ENCODE measurements around the gene CRTC3. TPM values are rescaled to one million over a fixed set of nuclear protein-coding genes. Genes with fewer than 3 reads are reported as not detected.
"Not testable (repeated sequence)": the region's sequence is repeated elsewhere in the genome, so short reads cannot be mapped to it uniquely, and the experiment has no call there.

CRTC3 gene
- total RNA-seq, 6 experiments from 2014 or later = 8.4 to 16.2 (median 11.3) TPM

- H3K4me3 ChIP-seq = no peak overlapping the region
- ATAC-seq (no peak), DNase-seq (no peak)
- H3K27me3 ChIP-seq = no peaks in the 10 kb centered on the region
- no peaks in the 10 kb centered on the region for H3K4me1 ChIP-seq
- intact Hi-C loops (cut with DNase I) = no loop called here
- peaks cover 0 to 42% (median 7%) of the 10 kb centered on the region in 4 donors for H3K36me3 ChIP-seq
- no peak overlapping the region for H3K27ac ChIP-seq
- 86% methylated on average over 4 of the region's 4 CpGs for WGBS (ENCODE audit: insufficient coverage, low coverage, low lambda C conversion rate, missing lambda C conversion rate)
- TF ChIP-seq CTCF (IDR thresholded peaks at IDR 0.05) (no peak), POLR2A (IDR thresholded peaks at IDR 0.05) (no peak)
- H3K9me3 ChIP-seq = no peaks in the 10 kb centered on the region
These were observed 27.8 kb upstream of the CRTC3 start for GRCh38 chr15:90501898-90502297.

- H3K9me3 ChIP-seq; ATAC-seq; H3K27ac ChIP-seq; H3K4me1 ChIP-seq; H3K4me3 ChIP-seq; H3K27me3 ChIP-seq; DNase-seq; intact Hi-C loops (cut with DNase I); H3K36me3 ChIP-seq: not testable (repeated sequence)
- 92% methylated on average over 7 of the region's 29 CpGs for WGBS (ENCODE audit: insufficient coverage, low coverage, low lambda C conversion rate, missing lambda C conversion rate)
These were observed 18.9 kb upstream of the CRTC3 start for GRCh38 chr15:90510781-90511180.

- H3K9me3 ChIP-seq; H3K27ac ChIP-seq; intact Hi-C loops (cut with DNase I); H3K27me3 ChIP-seq; ATAC-seq; DNase-seq; H3K4me1 ChIP-seq; H3K4me3 ChIP-seq; H3K36me3 ChIP-seq: not testable (repeated sequence)
- 74% methylated on average over 8 of the region's 13 CpGs for WGBS (ENCODE audit: insufficient coverage, low coverage, low lambda C conversion rate, missing lambda C conversion rate)
These were observed 18.5 kb upstream of the CRTC3 start for GRCh38 chr15:90511211-90511618.

GRCh38 chr15:90512276-90512675, 17.4 kb upstream of the CRTC3 start:
- no peak for TF ChIP-seq CTCF (IDR thresholded peaks at IDR 0.05)
- TF ChIP-seq POLR2A (IDR thresholded peaks at IDR 0.05) = no peak
- DNase-seq (no peak), ATAC-seq (no peak)
- H3K4me1 ChIP-seq = no peaks in the 10 kb centered on the region
- no peak overlapping the region for H3K4me3 ChIP-seq
- H3K9me3 ChIP-seq = no peaks in the 10 kb centered on the region
- 70% methylated on average over 2 of the region's 2 CpGs for WGBS (ENCODE audit: insufficient coverage, low coverage, low lambda C conversion rate, missing lambda C conversion rate)
- H3K36me3 ChIP-seq = no peaks in the 10 kb centered on the region
- H3K27ac ChIP-seq = no peak overlapping the region
- H3K27me3 ChIP-seq = no peaks in the 10 kb centered on the region
- intact Hi-C loops (cut with DNase I) = no loop called here

- no peaks in the 10 kb centered on the region for H3K27me3 ChIP-seq
- WGBS (ENCODE audit: insufficient coverage, low coverage, low lambda C conversion rate, missing lambda C conversion rate) = 71% methylated on average over 3 of the region's 3 CpGs
- no peak for DNase-seq
- no peaks in the 10 kb centered on the region for H3K36me3 ChIP-seq
- ATAC-seq = peak in 1 of 4 donors; percentile 50
- H3K27ac ChIP-seq = no peak overlapping the region
- no peaks in the 10 kb centered on the region for H3K9me3 ChIP-seq
- no peaks in the 10 kb centered on the region for H3K4me1 ChIP-seq
- intact Hi-C loops (cut with DNase I) = no loop called here
- TF ChIP-seq CTCF (IDR thresholded peaks at IDR 0.05) = no peak
- TF ChIP-seq POLR2A (IDR thresholded peaks at IDR 0.05) = no peak
- no peak overlapping the region for H3K4me3 ChIP-seq
These were observed 16.7 kb upstream of the CRTC3 start for GRCh38 chr15:90512981-90513380.

GRCh38 chr15:90513448-90513847, 16.3 kb upstream of the CRTC3 start:
- Histone ChIP-seq H3K4me3 (no peak overlapping the region), H3K27ac (no peak overlapping the region), H3K27me3 (no peaks in the 10 kb centered on the region), H3K36me3 (no peaks in the 10 kb centered on the region), H3K4me1 (no peaks in the 10 kb centered on the region), H3K9me3 (no peaks in the 10 kb centered on the region)
- no peak for DNase-seq
- no peak for ATAC-seq
- TF ChIP-seq CTCF (IDR thresholded peaks at IDR 0.05) (no peak), POLR2A (IDR thresholded peaks at IDR 0.05) (no peak)
- WGBS (ENCODE audit: insufficient coverage, low coverage, low lambda C conversion rate, missing lambda C conversion rate) = 80% methylated on average over 2 of the region's 2 CpGs
- intact Hi-C loops (cut with DNase I) = no loop called here

GRCh38 chr15:90513893-90514292, 15.8 kb upstream of the CRTC3 start:
- ATAC-seq; H3K9me3 ChIP-seq; H3K36me3 ChIP-seq; DNase-seq; H3K4me1 ChIP-seq; H3K4me3 ChIP-seq; intact Hi-C loops (cut with DNase I); H3K27ac ChIP-seq; H3K27me3 ChIP-seq: not testable (repeated sequence)
- 81% methylated on average over 2 of the region's 2 CpGs for WGBS (ENCODE audit: insufficient coverage, low coverage, low lambda C conversion rate, missing lambda C conversion rate)
